H54 (cell line): ENCODE results near the gene TSPAN18.

Experiments
- DNase-seq: peaks from one replicate; pipeline ENCODE4 v3.0.0; 2011; ENCODE audit warnings: low spot score, mixed read lengths; ENCODE audit not compliant: insufficient read length
- FAIRE-seq: peaks from 3 replicates; lab custom pipeline; 2011; peaks lifted over from hg19 to GRCh38; lab: Jason Lieb, UNC
- POLR2A ChIP-seq: IDR thresholded peaks from 2 replicates; pipeline ENCODE4 v1.6.1; 2011; ENCODE audit warnings: low read depth, mild to moderate bottlenecking, low read length

The TSPAN18 gene

DNA sequence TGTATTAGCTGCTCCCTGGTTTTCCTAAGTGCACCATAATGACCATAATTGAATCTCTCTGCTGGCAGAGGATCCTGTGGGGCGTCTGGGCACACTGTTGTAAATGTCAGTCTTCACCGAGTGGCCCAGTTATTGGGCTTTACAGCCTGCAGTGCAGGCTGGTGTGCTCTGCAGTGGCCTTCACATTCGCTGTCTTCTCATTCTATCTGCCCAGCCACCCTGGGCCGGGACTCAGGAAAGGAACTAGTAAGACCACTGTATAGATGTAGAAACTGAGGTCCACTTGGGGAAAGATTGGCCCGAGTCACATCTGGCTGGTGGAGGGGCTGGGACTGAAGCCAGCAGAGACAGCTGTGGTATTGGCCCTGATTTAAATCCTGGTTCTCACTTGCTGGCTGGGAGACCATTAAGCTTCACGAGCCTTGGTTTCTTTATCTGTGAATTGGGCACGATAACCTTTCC is 49.3 kb downstream of the TSPAN18 start:
- DNase-seq (no peak), FAIRE-seq (no peak)
- no peak for TF ChIP-seq POLR2A

DNA sequence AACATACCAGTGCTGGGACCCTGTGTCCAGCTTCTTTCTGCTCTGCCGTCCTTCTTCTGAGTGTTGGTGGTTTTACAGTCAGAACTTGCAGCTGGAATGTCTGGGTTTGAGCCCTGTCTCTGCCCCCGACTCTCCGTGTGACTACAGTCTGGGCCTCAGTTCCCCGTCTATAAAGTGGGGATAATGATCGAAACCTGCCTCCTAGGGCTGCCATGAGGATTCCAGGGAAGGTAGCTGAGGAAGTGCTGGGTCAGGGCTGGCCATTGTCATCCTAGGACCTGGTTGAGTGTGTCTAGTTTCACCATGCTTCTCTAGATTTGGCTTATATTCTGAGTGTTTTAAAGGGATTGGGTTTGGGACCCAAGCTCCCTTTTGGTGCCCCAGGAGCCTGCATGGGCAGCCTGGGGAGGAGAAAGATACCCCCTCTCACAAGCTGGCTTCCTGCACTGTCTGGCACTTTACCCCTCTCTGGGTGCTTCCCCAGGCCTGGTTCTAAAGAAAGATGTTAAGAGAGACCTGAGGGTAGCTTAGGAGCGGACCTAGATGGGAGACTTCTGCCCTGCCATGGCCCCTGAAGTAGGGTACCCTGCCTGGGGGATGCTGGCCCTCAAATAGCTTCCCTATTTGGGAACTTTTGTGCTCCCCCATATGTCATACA is 49.9 kb downstream of the TSPAN18 start:
- FAIRE-seq (no peak), DNase-seq (no peak)

GRCh38 chr11:44777209-44778194 is 50.7 kb downstream of the TSPAN18 start:
- TF ChIP-seq POLR2A = no peak
- FAIRE-seq (no peak), DNase-seq (no peak)

More for the DNA sequence above, 49.9 kb downstream of the TSPAN18 start:
- TF ChIP-seq POLR2A = no peak

GRCh38 chr11:44778195-44779100 is 51.7 kb downstream of the TSPAN18 start:
- no peak for TF ChIP-seq POLR2A
- FAIRE-seq (no peak), DNase-seq (no peak)

GRCh38 chr11:44779736-44780520 is 53.2 kb downstream of the TSPAN18 start:
- FAIRE-seq (no peak), DNase-seq (no peak)
- no peak for TF ChIP-seq POLR2A

DNA sequence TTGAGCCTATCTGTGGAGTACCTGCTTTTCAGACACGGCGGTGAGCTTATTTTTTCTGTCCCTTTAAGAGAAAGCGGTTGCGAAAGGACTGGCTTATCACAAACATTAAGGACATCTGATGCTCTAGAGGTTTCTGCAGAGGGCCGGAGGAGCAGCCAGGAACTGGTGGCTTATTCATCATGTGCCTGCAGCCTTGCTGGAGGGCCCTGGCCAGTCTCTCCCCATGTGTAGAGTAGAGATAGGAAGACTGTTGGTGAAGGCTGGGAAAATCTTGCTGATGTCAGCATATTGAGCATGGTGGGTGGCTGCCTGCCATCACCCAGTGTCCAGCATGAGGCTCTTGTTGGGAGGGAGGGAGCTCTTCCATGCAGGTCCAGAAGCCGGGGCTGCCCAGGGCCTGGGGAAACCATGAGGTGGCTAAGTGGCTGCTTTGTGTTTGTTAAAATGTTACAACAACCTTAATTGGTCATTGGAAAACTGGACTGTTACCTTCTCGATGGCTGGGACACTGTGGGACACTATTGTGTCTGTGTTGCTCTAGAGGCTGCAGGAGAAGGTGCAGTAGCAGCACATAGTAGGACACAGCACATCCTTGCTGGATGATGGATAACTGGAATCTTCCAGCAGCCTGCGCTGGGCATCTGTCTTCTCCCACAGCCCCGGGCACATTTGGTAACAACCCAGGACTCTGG is 54.3 kb downstream of the TSPAN18 start:
- no peak for TF ChIP-seq POLR2A
- DNase-seq (no peak), FAIRE-seq (no peak)

DNA sequence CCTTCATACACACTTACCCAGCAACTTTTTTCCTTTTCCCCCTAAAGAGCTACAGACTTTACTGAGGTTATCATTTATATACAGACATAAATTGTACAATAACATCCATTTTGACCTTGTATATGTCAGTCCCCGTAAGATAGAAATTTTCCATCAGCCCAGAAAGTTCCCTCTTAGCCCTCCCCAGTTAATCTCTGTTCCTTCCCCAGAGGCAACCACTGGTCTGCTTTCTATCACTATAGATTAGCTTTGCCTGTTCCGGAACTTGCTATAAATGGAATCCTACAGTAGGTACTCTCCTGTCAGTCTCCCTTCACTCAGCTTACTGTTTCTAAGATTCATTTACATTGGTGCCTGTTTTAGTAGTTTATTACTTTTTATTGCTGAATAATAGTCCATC is 54.9 kb downstream of the TSPAN18 start:
- FAIRE-seq (no peak), DNase-seq (no peak)
- no peak for TF ChIP-seq POLR2A

GRCh38 chr11:44782478-44782877 is 55.7 kb downstream of the TSPAN18 start:
- no peak for TF ChIP-seq POLR2A
- DNase-seq (no peak), FAIRE-seq (no peak)

- DNase-seq (no peak), FAIRE-seq (no peak)
- TF ChIP-seq POLR2A = no peak
Measured at GRCh38 chr11:44784436-44784760, 57.6 kb downstream of the TSPAN18 start.

DNA sequence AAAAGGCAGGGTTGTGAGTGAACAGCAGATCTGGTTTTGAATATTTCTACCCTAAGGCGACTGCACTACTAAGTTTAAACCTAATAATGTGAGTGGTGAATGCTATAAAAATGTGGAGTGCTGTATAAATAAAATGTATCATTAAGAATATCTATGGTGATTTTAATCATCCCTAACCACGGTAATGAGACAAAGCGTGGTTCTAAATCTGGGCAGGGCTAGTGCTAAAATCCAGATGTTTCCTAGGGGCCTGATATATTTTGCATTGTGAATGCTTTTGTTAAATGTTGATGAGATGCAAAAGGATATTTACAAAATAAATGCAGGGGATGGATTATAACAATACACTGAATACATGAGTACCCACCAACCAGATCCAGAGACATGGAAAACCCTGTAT is 58.1 kb downstream of the TSPAN18 start:
- DNase-seq (no peak), FAIRE-seq (no peak)
- no peak for TF ChIP-seq POLR2A

DNA sequence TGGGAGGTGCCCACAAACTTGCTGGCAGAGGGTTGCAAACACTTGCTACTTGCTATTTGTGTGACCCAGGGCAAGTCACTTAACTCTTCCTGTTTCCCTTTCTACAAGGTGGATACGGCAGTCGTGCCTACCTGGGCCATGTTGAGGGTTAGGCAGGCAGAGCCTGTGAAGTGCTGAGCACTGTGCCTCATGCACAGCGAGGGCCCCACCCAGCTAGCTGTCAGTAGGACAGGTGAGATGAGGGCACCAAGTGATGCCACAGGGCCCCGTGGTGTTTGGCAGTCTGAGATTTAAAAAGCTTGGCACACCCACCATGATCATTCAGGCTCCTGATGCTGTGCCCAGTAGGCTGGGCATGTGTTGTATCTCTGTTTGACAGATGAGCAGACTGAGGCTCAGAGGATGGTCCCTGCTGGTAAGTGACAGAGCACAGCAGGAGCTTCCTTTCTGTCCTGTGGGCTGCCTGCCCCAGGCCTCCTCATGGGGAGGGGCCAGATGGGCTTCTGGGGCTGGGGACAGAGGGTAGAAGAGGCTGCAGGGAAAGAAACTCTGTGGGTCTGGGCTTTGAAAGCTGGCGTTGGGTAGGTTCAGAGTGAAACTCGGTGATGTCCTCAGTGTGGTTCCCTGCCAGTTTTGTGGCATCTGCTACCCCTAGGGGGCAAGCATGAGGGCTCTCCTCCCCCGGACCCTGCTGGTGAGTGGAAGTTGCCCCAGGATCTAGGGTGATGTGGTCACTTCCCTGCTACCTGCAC is 59.3 kb downstream of the TSPAN18 start:
- DNase-seq (peak; percentile 26), FAIRE-seq (no peak)
- TF ChIP-seq POLR2A = no peak

- FAIRE-seq = no peak
- no peak for TF ChIP-seq POLR2A
- DNase-seq = no peak
Measured at GRCh38 chr11:44787070-44787469, 60.3 kb downstream of the TSPAN18 start.
